Activated CD8-positive, alpha-beta memory T cell treated with anti-CD3 and anti-CD28 coated beads, Interleukin-2, amount 50 U/mL, for 48 hours (primary cell): Measurements from ENCODE around the gene DYNC1H1.
"Not testable (repeated sequence)": the region's sequence is repeated elsewhere in the genome, so short reads cannot be mapped to it uniquely, and the experiment has no call there.

Experiments
- DNase-seq: peaks from one replicate; pipeline ENCODE4 v3.0.0-alpha.2; 2020

DYNC1H1 gene

DNA sequence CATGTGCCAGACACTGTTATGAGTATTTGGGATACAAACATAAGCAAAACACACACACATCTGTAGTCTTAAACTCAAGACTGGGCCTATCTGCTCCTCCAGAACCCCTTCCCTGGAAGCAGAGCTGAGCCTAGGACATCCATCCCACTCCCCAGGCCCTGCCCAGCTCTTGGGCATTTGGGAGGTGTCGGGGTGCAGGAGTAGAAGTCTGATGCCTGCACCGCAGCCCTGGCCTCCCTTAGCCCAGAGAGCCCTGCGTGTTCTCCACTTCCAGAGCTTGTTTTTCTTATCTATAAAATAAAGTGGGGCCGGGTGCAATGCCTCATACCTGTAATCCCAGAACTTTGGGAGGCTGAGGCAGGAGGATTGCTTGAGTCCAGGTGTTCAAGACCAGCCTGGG, 110.8 kb downstream of the DYNC1H1 start:
- DNase-seq: no peak

DNA sequence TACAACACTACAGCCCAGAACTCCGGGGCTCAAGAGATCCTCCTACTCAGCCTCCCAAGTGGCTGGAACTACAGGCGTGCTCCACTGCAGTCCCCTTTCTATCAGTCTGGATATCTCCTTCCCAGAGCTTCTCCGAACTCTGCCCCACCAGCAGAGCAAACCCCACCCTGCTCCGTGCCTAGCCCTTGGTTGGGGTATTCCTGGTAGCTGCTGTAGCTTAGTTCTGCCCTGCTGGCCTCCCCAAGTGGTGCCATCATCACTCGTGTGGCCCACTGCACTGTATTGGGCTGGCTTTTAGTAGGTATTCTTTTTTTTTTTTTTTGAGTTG, 113.0 kb downstream of the DYNC1H1 start:
- no peak for DNase-seq

DNA sequence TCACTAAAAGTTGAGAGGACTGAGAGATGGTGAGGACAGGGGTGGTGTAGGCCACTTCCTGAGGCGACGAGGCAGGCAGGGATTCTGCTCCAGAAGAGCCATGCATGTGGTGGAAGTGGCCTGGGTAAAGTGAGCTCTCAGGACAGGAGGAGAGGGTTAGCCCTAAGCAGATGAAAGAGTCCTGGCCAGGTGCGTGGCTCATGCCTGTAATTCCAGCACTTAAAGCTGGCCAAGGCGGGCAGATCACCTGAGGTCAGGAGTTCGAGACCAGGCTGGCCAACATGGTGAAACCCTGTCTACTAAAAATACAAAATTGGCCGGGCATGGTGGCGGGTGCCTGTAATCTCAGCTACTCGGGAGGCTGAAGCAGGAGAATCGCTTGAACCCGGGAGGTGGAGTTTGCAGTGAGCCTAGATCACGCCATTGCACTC, 114.0 kb downstream of the DYNC1H1 start:
- not testable (repeated sequence) for DNase-seq

DNA sequence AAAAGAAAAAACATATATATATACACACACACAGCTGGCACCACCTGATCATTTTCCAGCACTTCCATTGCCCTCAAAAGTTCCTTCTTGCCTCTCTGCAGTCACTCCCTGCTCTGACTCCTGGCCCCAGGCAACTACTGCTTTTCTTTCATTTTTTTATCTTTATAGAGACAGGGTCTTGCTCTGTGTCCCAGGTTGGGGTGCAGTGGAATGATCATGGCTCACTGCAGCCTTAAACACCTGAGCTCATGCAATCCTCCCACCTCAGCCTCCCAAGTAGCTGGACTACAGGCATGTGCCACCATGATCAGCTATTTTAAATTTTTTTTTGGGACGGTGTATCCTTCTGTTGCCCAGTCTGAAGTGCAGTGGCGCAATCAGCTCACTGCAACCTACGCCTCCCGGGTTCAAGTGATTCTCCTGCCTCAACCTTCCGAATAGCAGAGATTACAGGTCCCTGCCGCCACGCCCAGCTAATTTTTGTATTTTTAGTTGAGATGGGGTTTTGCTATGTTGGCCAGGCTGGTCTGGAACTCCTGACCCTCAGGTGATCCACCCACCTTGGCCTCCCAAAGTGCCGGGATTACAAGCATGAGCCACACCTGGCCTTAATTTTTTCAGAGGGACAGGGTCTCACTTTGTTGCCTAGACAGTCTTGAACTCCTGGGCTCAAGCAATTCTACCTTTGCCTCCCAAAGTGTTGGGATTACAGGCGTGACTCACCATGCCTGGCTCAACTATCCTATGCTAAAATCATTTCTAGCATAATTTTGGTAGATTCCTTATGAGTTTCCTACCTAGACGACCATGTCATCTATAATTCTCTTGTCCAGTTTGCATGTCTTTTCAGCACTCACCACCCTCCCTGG, 114.7 kb downstream of the DYNC1H1 start:
- no peak for DNase-seq

DNA sequence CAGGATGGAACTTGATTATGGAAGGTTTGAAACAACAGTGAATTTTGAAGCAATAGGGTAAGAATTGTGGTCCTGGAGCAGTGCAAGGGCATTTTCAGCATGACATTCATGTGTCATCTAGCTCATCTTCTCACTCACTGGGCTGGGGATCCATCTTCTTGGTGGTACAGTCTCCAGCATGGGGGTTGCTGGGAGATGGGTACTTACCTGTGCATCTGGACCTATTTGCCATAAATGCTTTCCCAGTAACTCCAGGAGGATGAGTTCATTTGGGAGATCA, 115.3 kb downstream of the DYNC1H1 start:
- DNase-seq: no peak

DNA sequence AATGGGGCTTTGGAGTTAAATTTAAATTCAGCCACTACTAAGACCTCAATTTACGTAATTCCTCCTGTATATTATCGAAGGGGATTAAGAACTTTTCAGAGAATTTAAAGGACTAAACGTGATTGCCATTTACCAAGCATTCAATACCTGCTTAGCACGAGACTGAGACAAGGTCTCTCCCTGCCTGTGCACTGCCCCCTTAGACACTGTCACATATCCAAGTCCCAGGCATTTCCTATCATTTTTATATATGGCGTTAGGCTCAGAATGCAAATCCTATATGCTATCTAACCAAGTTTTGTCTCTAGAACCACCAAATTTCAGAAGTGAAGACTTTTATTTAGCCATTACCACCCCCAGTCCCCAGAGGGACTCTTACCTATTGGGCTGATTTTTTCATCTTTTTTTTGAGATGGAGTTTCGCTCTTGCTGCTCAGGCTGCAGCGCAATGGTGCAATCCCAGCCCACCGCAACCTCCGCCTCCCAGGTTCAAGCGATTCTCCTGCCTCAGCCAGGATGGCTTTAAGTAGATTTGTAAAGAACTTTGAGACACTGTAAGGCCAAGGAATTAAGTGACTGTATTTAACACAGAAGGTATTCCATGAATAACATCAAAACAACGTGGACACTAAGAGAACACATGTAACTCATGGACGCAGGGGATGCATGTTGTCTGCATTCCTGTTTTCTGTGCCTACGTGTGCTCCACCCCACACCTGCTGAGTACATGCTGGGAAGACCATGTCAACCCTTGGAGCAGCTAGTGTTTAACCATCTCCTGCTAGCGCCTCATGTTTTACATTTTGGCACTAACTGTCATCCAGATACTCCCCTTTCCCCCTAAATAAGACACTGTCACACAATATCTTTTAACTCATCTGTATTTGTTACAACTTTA, 116.1 kb downstream of the DYNC1H1 start:
- no peak for DNase-seq

DNA sequence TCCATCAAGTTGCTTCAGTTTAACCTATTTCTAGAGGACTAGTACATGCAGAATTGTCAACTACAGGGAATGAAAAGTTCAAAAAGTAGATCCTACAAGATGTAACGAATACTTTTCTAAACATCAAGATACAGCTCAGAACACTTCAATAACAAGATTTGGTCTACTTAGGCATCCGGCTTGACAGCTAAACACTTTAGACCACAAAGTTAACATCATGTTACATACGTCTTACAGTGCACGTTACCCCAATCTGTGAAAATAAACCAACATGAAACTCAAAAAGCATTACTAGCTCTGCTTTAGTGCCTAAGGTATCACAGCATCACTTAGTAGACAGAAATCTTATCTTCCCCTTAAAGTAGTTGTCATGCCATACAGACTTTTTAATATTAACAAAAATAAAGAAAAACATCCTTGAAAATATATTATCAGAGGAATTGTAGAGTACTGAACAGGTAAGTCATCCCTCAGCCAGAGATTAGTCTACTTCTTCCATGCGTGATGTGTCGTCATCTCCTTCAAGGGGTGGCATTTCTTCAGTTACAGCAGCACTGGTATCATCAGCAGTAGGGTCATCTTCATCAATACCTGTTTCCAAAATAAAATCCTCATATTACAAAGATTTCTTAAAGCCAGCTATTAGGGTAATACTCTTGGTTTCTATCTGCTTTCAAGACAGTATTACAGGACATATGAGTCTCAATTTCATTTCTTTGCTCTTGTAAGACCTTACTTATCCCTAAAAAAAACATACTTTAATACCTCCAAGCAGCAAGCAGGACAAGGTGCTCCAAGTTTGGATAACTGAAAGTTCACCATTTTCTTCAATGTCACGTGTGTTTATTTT, 117.1 kb downstream of the DYNC1H1 start:
- no peak for DNase-seq

DNA sequence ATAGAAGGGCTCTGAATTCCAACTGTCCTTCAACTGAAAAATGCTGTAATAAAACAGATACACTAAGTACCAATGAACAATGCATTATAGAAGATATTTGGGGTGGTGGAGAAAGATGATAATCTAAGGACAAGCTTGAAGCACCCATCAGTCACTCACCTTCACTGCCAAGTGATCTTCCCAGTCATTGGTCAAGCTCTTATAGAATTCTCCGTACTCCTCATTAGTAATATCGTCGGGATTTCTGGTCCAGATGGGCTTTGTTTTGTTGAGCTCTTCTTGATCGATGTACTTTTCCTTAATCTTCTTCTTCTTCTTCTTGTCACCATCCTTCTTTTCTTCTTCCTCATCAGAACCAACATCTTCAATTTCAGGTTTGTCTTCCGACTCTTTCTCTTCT, 120.1 kb downstream of the DYNC1H1 start:
- not testable (repeated sequence) for DNase-seq

DNA sequence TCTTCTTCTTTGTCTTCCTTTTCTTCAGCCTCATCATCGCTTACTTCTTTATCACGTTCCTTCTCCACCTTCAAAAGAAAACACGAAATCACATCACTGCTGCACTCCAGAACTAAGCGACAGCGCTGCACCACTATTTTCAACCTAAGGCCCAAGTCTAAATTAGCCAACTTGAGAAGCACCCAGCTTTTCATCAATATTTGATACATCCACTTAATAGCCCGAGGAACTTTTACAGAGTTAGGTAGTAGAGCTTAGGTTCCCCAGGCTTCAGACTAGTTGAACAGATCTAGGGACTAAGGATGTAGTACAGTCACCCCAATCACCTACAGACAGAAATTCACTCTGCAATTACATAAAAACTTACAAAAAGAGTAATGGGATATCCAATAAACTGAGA, 120.6 kb downstream of the DYNC1H1 start:
- DNase-seq: no peak

DNA sequence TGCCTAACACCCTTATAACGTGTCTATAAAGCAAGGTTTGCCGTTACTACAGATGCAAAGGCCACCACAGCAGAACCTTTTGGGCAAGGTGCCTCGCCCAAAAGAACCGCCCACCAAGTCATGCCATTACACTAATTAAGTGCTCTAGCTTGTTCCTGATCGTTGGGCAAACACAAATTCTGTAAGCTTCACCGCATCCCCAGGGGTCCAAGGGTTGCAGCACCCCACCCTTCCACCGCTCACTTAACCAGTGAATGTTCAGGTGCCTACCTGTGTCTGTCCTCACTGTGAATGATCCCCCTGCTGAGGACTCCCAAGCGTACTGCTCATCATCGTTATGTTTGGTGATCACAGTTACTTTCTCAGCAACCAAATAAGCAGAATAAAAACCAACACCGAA, 121.1 kb downstream of the DYNC1H1 start:
- DNase-seq: no peak

DNA sequence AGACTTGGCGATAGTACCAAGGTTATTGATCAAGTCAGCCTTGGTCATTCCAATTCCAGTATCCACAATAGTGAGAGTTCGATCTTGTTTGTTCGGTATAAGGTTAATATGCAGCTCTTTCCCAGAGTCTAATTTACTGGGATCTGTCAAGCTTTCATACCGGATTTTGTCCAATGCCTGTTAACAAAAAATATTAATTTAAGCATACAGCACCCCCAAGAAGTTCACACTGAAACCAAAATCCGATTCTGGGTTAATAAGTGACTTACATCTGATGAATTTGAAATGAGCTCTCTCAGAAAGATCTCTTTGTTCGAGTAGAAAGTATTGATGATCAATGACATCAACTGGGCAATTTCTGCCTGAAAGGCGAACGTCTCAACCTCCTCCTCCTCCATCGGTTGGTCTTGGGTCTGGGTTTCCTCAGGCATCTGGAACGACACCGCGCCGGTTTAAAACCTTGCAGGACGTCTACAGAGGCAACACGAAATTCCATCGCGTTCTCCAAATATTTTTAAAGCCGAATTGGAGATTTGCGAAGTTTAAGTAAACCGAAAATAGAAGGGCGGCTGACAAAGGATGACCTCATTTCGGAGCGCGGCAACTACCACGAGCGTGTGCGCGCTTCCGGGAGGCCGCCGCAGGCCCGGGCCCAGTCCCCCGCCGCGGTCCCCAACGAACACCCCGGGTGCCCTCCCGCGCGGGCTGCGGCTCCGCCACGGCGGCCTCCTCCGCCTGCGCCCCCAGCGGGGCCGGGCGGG, 121.8 kb downstream of the DYNC1H1 start:
- DNase-seq: peak; percentile 77

DNA sequence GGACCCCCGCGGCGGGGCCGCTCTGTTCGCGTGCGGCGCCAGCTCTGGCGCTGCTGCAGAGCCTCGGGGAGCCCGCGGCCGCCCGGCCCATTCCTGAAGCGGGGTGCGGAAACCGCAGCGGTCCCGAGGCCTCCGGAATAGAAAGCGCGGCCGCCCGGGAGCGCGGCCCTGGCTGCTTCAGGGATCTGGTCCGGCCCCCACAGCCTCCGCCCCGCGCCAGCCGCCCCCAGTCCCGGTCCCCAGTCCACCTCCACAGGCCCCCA, 122.3 kb downstream of the DYNC1H1 start:
- DNase-seq: no peak

DNA sequence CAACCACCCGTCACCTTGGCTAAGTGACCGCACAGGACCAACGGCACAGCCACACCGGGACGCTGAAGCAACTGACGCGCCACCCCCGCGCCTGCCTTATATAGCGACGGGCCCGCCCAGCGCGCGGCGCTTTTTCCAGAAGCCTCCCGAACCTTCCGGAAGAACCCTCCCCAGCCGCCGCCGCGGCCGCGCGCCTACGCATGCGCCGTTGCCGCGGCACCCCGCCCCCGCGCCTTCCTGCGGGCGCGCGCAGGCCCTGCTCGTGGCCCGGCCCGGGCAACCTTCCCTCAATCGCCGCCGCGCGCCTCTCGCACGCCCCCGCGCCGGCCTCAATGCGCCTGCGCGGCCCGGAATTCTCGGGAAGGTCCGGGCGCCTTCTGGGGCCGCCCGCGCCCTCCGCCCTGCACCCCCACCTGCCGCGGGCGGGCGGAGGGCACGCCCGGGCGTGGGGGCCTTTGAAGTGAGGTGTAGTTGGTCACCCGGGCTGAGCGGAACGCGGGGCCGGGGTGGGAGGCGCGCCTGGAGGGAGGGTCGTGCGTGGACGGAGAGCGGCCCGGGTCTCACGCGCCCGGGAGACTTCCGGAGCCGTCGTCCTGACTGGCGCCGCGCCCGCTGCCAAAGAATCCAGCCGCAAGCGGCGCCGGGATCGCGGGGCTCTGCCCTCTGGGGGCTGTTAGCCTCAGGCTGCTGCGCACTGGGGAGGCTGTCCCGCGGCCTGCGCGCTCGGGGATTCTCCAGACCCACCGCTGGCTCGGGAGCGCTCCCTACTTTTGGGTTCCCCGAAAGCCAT, 122.8 kb downstream of the DYNC1H1 start, which contains the start of gene HSP90AA1:
HSP90AA1 (minus strand) TSS at position 73 of the 790 bp plus-strand sequence. CDS start 666 bp downstream, outside the sequence.
- peak; percentile 100 for DNase-seq

DNA sequence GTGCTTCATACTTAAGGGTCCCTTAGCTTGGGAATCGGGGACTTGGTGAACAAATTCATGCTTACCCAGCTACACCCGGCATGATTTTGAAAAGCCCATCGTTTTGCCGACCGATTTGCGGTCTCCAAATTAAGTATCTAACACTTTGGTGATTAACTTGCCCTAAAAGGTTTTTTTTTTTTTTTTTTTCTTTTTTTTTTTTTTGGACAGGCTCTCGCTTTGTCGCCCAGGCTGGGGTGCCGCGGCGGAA, 123.3 kb downstream of the DYNC1H1 start:
- DNase-seq: no peak

DNA sequence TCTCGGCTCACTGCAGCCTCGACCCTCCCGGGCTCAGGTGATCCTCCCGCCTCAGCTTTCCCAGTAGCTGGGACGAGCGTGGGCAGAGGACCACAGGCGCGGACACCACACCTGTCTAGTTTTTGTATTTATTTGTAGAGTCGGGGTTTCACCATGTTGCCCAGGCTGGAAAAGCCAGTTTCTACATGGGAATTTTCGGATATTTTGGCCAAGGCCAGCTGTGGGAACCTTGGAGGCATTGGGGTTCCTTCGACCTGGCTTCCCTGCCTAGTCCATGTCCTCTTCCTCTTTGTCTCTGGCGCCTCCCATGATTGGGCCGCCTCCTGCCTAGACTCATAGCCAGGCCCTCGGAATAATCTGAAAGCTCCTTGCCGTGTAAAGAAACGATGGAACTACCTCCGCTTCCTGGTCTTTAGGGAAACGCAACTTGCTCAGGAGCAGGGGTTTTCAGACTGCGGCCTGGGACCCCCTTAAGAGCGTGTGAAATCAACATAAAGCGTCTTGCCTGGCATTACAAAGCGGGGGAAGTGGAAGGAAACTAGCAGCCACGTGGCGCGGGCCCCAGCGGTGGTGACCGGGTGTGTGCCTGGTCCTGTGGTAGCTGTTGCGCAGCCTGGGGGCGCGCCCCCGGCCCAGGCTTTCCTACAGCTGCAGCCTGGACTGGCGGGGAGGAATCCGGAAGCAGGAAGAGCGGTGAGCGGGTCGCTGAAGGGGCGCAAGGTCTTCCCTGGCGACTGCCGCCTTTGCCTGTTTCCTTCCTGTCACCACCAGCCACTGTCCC, 123.8 kb downstream of the DYNC1H1 start:
- DNase-seq: peak; percentile 84

DNA sequence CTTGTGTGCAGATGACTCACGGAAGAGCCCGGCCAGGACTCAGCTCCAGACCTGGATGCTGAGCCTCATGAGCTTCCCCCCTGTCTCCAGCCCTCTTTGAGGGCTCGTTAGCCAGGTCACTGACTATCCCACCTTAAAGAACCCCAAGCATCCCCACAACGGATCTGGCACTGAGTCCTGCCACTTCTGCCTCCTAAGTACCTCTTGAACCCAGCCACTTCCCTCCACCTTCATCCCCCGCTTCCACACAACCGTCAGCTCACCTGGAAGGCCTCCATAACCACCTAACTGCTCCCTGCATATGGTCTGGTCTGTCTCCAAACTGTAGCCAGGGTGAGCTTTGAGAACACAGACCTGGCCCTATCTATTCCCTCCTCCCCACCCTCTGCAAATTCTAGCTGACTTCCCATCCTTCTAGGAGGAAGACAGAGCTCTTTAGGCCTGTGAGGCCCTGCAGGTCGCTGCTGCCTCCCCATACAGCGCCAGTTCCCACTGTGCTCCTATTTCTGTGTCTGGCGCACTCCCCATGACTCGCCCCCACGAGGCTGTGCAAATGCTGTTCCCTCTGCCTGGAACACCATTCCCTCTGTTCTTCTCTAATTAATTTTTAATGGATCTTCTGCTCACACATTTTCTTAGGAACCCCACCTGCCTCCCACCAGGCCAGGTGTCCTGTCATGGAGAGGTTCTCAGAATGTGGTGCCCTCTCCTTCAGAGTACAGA, 125.4 kb downstream of the DYNC1H1 start:
- DNase-seq: no peak

DNA sequence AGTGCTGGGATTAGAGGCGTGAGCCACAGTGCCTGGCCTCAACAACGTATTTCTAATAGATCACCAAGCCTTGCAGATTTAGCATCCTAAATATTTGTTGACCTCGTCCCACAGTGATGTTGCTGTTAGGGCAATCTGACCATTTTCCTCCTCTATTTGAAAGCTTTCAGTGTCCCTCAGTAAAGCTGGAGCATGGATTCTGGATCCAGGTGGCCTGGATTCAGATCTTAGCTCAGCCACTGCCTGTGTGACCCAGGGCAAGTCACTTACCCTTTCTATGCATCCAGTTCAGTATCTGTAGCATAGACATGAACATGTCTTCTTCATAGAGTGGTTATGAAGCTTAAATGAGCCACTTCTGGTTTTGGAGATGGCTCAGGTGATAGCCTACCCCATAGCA, 126.3 kb downstream of the DYNC1H1 start:
- DNase-seq: no peak

DNA sequence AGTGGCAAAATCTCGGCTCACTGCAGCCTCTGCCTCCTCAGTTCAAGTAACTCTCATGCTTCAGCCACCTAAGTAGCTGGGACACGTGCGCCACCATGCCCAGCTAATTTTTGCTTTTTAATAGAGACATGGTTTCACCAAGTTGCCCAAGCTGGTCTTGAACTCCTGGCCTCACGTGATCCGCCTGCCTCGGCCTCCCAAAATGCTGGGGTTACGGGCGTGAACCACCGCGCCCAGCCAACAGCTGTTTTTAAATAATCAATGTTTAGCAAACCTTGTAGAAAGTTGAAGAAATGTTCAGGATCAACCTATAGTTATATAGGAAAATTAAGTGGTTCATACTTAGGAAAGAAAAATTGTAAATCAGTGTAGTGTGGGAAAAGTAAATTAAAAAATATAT, 128.4 kb downstream of the DYNC1H1 start:
- no peak for DNase-seq

DNA sequence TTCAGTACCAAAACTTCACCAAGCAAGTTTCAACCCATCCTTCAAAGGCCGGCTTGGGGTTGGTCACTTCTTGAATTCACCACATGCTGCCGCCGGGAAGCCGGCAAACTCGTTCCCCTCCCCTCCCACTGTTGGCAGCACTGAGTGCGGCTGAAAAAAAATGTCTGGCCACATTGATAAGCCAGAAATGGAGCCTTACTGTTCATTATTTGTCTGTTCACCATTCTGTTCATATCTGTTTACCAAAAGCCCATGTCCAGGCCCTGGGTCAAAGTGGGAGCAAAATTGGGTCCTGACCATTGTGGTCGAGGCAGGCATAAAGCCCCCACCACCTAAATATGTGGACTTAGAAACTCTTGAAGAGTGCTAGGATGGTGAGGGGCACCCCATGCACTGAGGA, 129.7 kb downstream of the DYNC1H1 start:
- DNase-seq: no peak

DNA sequence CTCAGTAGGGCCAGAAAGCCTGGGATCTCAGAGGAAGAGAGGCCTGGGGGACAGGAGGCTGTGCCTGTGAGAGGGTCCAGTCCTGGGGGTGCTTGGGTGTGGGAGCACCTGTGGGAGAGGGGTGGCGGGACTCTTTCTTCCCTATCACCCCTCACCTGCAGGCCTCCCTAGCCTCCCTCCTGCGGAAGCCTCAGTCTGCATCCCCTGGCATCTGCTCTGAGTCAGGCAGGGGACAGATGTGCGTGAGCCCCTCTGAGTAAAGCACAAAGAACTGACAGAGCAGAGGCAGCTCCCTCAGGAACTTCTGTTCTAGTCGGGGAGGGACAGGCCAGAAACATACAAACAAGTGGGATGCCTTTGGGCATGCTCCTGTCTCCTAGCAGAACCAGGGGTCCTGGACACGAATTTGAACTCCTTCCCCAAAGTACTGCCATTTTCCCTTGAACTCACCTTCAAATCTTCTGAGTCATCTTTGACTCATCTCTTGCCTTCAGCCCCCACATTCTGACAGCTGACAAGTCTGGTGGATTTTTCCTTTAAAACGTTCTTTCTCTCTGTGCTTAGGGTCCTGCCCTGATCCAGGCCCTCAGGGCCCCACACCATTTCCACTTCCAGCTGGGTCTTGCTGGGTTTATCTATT, 131.0 kb downstream of the DYNC1H1 start:
- DNase-seq: peak; percentile 58
